ENCODE results near the gene OR5AN1.
"Not testable (repeated sequence)": the region's sequence is repeated elsewhere in the genome, so short reads cannot be mapped to it uniquely, and the experiment has no call there.

The OR5AN1 gene

GRCh38 chr11:59358595-59358994 is at the start of gene OR5AN1:
Gene OR5AN1, plus strand, starts transcription at chr11:59358895. Its CDS starts 5,564 bp downstream, at chr11:59364459.
- DNase-seq, result no peak

- DNase-seq, result no peak
Observed at GRCh38 chr11:59335001-59335400, 23.7 kb upstream of the OR5AN1 start.

- no peak for DNase-seq
Observed at GRCh38 chr11:59336176-59336575, 22.5 kb upstream of the OR5AN1 start.

GRCh38 chr11:59336931-59337330 is 21.8 kb upstream of the OR5AN1 start:
- no peak for DNase-seq

DNA sequence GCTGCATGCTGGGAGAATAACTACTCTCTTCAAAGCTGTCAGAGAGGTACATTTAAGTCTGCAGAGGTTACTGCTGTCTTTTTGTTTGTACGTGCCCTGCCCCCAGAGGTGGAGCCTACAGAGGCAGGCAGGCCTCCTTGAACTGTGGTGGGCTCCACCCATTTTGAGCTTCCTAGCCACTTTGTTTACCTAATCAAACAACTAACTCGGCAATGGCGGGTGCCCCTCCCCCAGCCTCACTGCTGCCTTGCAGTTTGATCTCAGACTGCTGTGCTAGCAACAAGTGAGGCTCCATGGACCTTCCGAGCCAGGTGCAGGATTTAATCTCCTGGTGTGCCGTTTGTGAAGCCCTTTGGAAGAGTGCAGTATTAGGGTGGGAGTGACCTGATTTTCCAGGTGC is 9.0 kb upstream of the OR5AN1 start:
- not testable (repeated sequence) for DNase-seq

GRCh38 chr11:59355226-59355625 is 3.5 kb upstream of the OR5AN1 start:
- no peak for DNase-seq

DNA sequence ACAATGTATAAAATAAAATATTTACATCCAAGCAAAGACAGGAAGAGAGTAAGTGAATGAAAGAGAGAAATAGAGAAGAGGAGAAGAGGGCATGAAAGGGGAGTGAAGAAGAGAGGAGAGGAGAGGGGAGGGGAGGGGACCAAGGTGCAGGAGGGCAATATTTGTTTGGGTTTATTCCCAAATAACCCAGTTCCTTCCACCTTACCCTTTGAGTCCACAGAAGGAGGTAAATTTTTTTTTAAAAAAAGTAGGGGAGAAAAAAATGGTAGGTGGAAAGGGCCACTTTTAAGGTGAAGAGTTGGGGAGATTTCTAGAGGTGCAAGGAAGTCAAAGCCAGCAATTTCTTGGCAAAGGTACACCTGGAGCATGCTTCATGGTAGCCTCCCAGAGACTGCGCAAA is 2.1 kb upstream of the OR5AN1 start:
- no peak for DNase-seq

- no peak for DNase-seq
Observed at GRCh38 chr11:59358020-59358419, 675 bp upstream of the OR5AN1 start.

- no peak for DNase-seq
Observed at GRCh38 chr11:59365232-59366018, 6.7 kb downstream of the OR5AN1 start.

- DNase-seq, result no peak
Observed at GRCh38 chr11:59368238-59369022, 9.7 kb downstream of the OR5AN1 start.

- not testable (repeated sequence) for DNase-seq
Observed at GRCh38 chr11:59372324-59372723, 13.6 kb downstream of the OR5AN1 start.

GRCh38 chr11:59380263-59381059 is 21.8 kb downstream of the OR5AN1 start:
- DNase-seq, result no peak

- DNase-seq, result no peak
Observed at GRCh38 chr11:59394186-59394585, 35.5 kb downstream of the OR5AN1 start.

DNA sequence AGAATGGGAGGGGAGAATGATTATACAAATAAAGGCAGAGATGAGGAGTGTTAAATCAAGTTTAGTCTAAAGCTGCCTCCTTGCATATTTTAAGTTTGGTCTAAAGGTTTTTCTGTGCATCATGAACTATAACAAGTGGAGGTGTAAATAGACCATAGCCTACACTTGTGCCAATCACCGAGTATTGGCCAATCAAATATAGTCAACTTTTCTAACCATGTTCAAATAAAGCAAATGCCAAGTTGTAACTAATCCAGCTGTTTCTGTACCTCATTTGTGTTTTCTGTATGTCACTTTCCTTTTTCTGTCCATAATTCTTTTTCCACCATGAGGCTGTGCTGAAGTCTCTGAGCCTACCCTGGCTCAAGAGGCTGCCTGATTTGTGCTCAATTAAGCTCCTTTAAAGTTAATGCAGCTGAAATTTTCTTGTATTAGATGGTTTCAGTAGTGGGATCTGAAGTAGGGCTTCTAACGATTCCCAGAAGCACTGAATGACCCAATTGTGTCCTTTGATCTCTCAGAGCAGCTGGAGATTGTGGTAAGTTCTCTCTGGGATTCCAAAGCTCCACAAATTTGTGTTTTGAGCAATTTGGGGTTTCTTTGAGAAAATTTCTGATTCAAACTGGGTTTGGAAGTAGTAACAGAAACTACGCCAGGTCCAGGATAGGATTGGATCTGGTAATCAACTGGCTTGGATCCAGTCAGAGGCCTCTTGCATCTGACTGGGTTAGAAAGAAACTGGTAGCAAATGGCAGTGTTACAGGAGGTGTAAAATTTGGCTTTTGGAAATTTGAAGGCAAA is 42.0 kb downstream of the OR5AN1 start:
- no peak for DNase-seq

- no peak for DNase-seq
Observed at GRCh38 chr11:59401262-59401552, 42.5 kb downstream of the OR5AN1 start.

DNA sequence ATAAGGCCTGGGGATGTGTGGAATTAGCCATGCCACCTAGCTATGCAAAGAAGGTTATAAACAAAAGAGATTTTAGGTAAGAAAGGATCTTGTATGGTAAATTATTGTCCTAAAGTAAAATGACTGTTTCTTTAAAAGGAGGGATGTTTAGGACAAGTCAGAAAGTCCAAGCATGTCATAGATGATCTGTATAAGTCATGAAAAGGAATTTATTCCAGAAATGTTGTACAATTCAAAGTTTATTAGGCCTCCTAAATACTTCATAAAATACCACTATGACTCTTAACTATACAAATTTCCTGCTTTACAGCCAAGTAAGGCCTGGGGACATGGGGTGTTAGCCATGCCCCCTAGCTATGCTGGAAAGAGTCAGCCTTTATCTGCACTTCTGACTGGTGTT is 44.9 kb downstream of the OR5AN1 start:
- DNase-seq, result no peak

DNA sequence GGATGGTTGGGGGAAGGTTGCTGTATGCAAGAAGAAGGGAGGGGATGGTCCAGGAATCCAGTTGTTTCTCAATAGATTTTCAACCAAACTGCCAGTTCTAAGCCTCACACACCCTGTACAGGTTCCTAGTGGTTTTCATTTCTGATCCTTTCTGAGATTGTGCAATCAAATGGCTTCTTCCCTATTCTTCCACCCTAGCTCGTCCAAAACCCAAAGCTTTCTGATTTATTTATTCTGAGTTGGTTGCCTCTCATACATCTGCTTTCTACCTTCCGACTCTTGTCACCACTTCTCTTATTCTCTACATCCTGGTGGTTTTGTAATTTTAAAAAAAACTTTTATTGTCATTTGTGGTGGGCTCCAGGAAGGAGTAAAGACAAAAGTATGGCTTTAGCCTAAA is 55.0 kb downstream of the OR5AN1 start:
- DNase-seq, result no peak

- no peak for DNase-seq
Observed at GRCh38 chr11:59415111-59415510, 56.4 kb downstream of the OR5AN1 start.

DNA sequence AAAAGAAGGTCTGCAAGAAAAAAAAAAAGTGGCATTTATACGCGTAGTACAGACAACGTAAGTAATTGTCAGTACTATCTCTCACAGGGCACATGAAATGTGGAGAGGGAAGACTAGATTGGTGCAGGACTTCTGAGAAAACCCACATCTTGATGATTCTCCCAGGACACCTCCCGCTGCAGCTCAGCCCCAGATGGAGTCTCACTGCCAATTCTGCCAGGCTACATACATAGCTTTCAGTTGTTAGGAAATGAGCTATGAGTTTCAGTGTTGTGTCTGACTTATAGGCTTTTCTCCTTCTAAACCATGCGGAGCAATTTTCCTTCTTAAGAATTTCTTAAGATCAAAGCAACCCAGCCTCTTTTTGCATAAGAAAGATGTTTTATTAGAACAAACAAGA is 57.9 kb downstream of the OR5AN1 start:
- no peak for DNase-seq

DNA sequence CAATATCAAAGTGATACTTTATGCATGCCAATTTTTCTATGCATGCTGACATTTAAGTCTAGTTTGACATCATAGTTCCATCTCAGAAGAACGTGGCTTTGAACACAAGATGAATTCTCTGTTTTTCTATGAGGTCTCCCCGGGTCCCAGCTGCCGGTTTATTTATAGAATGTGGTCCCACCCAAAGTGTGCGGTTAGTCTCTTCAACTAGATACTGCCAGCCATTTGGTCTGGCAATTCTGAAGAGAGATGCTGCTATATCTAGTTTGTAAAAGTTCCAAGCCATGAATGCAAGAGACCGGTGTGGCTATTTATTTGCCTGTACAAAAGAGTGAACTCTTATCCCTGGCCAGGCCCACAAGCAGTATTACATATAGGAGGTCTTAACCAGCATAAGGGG is 58.3 kb downstream of the OR5AN1 start:
- DNase-seq, result no peak

DNA sequence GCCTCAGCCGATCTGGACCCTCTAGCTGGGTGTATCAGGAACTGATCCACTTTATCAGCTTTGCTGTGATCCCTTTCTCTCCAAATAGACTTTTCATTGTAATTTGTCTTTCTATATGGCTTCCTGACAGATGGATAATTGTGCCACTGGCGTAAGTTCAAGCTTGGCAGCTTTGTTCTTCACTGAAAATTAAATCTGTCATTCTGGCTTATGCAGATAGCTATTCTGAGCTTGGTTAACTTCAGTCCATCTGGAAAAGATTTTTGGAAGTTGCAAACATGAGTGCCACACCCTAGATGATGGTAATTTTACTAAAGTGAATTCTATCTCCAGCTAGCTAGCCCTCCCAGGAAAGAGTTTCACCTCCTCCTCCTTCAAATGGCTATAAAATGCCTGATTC is 59.5 kb downstream of the OR5AN1 start:
- DNase-seq, result no peak

Measured in COR-L47 (cell line).